T-helper 9 cell (primary cell): Measurements from ENCODE around the gene ZNF791.
"Not testable (repeated sequence)": the region's sequence is repeated elsewhere in the genome, so short reads cannot be mapped to it uniquely, and the experiment has no call there.

Experiments
- DNase-seq: peaks from one replicate; pipeline ENCODE4 v3.0.0-alpha.2; 2020

Gene ZNF791

GRCh38 chr19:12636631-12637030, 25.9 kb downstream of the ZNF791 start:
- no peak for DNase-seq

DNA sequence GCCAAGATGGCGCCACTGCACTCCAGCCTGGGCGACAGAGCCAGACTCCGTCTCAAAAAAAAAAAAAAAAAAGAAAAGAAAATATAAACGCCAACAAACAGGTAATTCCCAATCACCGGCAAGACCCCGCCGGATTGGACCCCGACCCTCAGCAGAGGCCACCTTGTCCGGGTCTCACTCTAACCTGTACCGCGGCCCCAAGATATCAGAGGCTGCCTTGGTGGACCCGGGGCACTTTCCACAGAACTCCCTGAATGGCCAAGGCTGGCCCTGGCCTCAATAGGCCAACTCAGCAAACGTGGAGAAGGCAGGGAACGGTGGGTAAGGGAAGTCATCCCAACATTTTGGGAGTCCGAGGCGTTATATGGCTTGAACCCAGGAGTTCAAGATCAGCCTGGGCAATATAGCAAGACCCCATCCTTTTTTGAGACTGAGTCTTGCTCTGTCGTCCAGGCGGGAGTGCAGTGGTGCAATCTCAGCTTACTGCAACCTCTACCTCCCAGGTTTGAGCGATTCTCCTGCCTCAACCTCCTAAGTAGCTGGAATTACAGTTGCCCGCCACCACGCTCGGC, 28.0 kb downstream of the ZNF791 start:
- DNase-seq: no peak

- DNase-seq: peak; percentile 75
Observed at GRCh38 chr19:12639901-12640613, 29.3 kb downstream of the ZNF791 start.

DNA sequence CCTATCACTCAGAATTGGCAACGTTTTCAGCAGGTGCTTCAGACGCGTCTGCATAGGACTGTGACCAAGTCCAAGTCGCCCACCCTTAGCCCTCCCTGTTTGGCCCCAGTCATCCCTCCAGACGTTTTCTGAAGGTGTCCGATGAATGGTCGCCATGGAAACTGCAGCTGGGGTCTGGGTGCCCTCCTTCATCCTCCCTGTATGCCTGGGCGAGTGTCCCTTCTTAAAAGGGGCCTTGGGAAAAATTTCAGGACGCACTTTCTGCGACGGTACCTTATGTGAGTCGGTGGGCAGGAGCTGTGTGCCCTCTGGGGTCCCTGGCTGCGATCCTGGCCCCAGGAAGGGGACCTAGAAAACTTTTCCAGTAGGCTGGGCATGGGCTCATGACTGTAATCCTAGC, 30.7 kb downstream of the ZNF791 start:
- DNase-seq: no peak

DNA sequence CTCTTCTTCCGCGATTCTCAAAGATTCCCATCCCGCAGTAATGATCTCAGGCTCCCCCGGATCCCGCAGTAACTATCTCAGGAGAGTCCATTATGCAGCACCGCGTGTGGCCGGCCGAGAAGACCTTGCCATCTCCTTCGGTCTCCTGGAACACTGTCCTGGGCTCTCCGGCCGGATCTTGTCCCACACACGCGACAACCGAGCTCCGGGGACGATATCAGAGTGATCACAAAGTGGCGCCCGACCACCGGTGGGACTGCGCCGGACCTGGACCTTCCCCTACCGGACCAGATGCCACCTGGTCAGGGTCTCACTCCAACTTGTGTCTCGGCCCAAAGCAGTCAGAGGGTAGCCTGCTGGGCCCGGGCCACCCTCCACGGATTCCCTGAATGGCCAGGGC, 31.8 kb downstream of the ZNF791 start:
- DNase-seq: no peak

- not testable (repeated sequence) for DNase-seq
Observed at GRCh38 chr19:12643716-12644115, 33.0 kb downstream of the ZNF791 start.

DNA sequence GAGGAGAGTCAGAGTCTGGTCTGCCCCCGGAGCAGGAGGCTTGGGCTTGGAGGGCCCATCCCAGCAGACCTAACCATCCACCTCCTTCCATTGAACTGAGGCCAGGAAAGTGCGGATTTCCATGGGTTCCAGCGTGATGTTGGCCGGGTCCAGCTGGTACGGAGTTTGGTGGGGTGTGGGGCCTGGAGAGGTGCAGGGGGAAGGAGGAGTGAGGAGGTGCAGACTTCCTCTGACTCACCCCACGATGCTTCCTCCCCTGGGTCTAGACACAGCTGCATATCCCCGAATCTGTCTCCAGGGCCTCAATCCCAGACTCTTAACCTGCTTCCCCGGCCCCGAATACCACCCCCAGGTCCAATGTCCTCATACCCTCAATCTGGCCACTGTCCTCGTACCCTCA, 35.8 kb downstream of the ZNF791 start:
- DNase-seq: no peak

- DNase-seq: no peak
Observed at GRCh38 chr19:12647047-12647446, 36.3 kb downstream of the ZNF791 start.

DNA sequence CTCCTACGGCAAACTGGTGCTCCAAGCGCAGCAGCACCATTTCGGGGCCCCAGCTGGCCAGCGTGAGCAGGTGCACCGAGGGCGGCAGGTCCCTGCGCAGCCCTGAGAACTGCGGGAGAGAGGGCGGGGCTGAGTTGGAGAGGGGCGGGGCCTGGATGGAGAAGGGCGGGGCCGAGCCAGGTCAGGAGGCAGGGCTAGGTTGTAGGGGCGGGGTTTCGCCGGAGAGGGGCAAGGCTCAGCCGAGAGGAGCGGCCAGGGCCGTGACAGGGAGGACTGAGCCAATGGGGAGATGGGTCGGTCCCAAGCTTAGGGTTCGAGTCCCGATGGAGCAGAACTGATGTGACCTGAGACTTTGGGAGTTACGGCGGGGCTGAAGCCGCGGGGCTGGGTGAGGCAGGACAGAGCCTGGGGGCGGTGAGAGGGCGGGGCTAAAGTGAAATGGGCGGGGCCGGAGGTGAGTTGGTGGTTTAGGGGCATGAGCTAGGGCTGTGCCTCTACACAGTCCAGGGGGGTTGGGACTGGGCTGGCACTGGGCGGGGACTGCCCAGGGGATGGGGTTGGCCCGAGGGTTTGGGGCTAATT, 36.9 kb downstream of the ZNF791 start:
- DNase-seq: no peak

- no peak for DNase-seq
Observed at GRCh38 chr19:12648088-12648487, 37.4 kb downstream of the ZNF791 start.

DNA sequence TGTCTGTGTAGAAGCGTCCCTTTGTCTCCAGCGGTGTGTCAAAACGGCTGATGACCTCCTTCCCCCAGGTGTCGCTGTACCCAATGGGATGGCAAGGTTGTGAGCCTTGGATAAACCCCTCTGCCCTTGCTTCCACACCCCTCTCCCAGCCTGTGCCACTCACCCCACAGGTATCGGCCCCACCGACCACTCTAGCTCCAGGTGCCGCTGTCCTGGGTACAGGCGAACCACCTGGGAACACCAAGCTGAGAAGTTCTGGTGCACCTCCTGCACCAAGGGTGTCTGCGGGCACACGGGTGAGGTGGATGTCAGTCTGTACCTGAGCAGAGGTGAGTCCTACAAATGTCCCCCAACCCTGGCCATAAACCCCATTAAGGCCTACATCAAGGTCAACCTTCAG, 39.2 kb downstream of the ZNF791 start:
- DNase-seq: no peak

GRCh38 chr19:12652219-12652618, 41.5 kb downstream of the ZNF791 start:
- DNase-seq: no peak

GRCh38 chr19:12655546-12655945, 44.8 kb downstream of the ZNF791 start:
- DNase-seq: no peak

DNA sequence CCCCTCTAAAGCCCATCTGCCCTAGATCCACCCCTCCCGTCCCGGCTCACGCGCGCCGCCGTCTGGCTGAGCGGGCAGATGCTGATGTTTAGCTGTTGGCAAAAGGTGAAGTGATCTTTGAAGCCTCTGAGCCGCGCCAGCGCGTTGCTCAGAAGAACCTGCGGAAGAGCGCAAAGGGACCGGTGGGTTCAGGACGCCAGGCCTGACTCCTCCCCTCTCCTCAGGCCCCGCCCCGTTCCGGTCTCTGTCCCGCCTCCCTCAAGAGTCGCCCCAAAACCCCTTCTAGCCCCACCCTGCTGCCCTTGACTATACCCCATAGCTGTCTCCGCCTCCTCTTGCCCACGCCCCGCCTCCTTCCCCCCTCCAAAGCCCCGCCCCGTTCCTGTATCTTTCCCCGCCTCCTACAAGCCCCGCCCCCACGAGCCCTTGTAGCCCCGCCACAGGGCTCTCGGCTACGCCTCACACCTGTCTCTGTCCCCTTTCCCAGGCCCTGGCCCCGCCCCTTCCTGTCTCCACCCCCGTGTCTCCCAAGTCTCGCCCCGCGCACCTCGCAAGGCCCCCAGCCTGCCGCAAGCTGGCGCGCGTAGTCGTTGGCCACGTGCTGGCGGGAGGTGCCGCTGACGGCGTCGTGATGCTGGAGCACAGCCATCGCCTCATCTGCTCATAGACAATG, 46.3 kb downstream of the ZNF791 start:
- no peak for DNase-seq

DNA sequence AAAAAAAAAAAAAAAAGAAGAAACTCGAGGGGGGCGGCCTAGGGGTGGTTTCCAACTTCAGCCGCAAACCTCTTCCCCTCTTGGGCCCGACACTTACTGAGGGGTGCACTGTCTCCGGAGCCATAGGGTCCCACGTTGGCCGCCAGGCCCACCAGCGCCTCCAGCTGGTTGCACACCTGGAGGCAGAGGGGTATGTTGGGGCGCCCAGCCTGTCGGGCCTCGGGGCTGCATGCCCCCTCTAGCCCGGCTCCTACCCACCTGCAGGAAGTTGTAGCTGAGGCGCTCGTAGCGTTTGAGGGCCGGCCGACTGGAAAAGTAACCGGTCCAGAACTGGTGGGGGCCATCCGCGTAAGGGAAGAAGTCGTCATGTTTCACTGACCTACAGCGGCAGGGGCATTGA, 47.2 kb downstream of the ZNF791 start:
- DNase-seq: no peak

DNA sequence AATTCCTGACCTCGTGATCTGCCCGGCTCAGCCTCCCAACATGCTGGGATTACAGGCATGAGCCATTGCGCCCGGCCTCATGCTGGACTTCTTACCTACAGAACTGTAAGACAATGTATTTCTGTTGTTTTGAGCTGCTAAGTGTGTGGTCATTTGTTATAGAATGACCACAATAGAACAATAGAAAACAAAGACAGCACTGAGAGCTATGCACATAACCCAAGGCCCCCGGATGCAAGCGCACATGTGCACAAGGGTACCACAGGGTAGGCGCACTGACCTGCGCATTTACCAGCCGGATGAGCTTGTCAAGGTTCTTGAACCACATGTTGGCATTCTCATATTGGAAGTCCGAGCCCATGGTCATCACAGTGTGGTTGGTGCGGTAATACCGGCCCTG, 50.3 kb downstream of the ZNF791 start:
- DNase-seq: no peak

- no peak for DNase-seq
Observed at GRCh38 chr19:12664406-12665280, 53.9 kb downstream of the ZNF791 start.

DNA sequence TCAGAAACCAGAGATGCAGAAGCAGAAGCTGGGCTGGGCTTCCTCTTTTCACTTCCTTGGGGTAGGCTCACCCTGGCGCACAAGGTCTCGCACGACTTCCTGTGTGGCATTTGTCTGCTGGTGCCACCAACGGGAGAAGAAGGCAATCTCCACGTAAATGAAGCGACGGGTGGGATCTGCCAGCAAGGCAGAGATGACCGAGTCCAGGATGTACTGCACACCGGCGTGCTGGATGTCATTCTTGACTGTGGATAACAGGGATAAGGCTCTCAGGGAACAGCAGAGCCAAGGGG, 54.5 kb downstream of the ZNF791 start:
- DNase-seq: no peak

GRCh38 chr19:12665671-12666264, 55.0 kb downstream of the ZNF791 start:
- DNase-seq: no peak

GRCh38 chr19:12666265-12667048, 55.7 kb downstream of the ZNF791 start, which contains the start of the genes MAN2B1 and WDR83:
MAN2B1 (minus strand) TSS chr19:12666742; CDS start chr19:12666701, 41 bp downstream.
WDR83 (plus strand) TSS chr19:12666807; CDS start chr19:12669791, 2,984 bp downstream.
- DNase-seq: peak; percentile 78

- DNase-seq: no peak
Observed at GRCh38 chr19:12667731-12668302, 57.1 kb downstream of the ZNF791 start.
